ENCODE data around the gene ATP5F1B. TPM values are rescaled to one million over a fixed set of nuclear protein-coding genes. Genes with fewer than 3 reads are reported as not detected.
"Not testable (repeated sequence)": the region's sequence is repeated elsewhere in the genome, so short reads cannot be mapped to it uniquely, and the experiment has no call there.

Gene ATP5F1B
- total and polyA plus RNA-seq, 2 of the 8 experiments (the other 6 are each of a cell fraction or from before 2014, with no cell fraction given), result 900 to 1,522 TPM

DNA sequence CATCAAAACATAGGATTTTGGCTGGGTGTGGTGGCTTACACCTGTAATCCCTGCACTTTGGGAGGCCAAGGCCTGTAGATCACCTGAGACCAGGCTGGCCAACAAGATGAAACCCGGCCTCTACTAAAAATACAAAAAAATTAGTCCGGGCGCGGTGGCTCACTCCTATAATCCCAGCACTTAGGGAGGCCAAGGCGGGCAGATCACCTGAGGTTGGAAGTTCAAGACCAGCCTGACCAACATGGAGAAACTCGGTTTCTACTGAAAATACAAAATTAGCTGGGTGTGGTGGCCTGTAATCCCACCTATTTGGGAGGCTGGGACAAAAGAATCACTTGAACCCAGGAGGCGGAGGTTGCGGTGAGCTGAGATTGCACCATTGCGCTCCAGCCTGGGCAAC lies 2.2 kb upstream of the ATP5F1B start:
- H3K27ac ChIP-seq (ENCODE audit: low read depth, low read length); FAIRE-seq; H2AK5ac ChIP-seq (ENCODE audit: low read depth, low read length); H3K23me2 ChIP-seq (ENCODE audit: low read depth, low read length); H3K9ac ChIP-seq (replicated peaks in 1 of 4; ENCODE audit: extremely low read depth in 1 of 4, low read depth in 3 of 4, low read length in 3 of 4); H2BK12ac ChIP-seq (ENCODE audit: low read depth, low read length); H4K91ac ChIP-seq (replicated peaks; ENCODE audit: insufficient read length, low read length); H2BK20ac ChIP-seq (ENCODE audit: low read length); H2BK120ac ChIP-seq (replicated peaks; ENCODE audit: low read depth, low read length); DNase-seq (ENCODE audit: low read depth in 1 of 2, low spot score in 2 of 2); H4K5ac ChIP-seq (ENCODE audit: insufficient read length, low read depth, low read length); H3K4ac ChIP-seq (replicated peaks; ENCODE audit: insufficient read length, low read depth, low read length); H3K18ac ChIP-seq (ENCODE audit: extremely low read depth, low read length); H3K27me3 ChIP-seq (replicated peaks in 1 of 4; ENCODE audit: control insufficient read depth in 3 of 4, extremely low read depth in 1 of 4, insufficient read depth in 3 of 4, low read length in 3 of 4); H3K56ac ChIP-seq (replicated peaks; ENCODE audit: insufficient read length, low read depth, low read length); H3K4me3 ChIP-seq (ENCODE audit: extremely low read depth in 1 of 4, insufficient read depth in 2 of 4, low read depth in 3 of 4, low read length in 4 of 4); H2AFZ ChIP-seq (ENCODE audit: low read length); H2BK15ac ChIP-seq (ENCODE audit: low read length); H3K23ac ChIP-seq (ENCODE audit: insufficient read length); H3K4me2 ChIP-seq (ENCODE audit: insufficient read depth in 1 of 2, low read depth in 2 of 2, low read length in 2 of 2); H3K4me1 ChIP-seq (replicated peaks in 1 of 4; ENCODE audit: control insufficient read depth in 3 of 4, insufficient read depth in 4 of 4, low read length in 3 of 4); H3K14ac ChIP-seq (ENCODE audit: insufficient read length); H4K8ac ChIP-seq (ENCODE audit: extremely low read depth, insufficient read depth, low read length); H3K79me1 ChIP-seq (ENCODE audit: low read depth, low read length); H2BK5ac ChIP-seq (ENCODE audit: low read depth, low read length): not testable (repeated sequence)
- Histone ChIP-seq H3K36me3 (ENCODE audit: control insufficient read depth in 2 of 4, insufficient read depth in 4 of 4, low read length in 3 of 4) (peaks cover 8 to 20% (median 14%) of the 10 kb centered on the region in 4 experiments), H3K79me2 (ENCODE audit: control insufficient read depth in 1 of 2, insufficient read depth in 2 of 2, low read length in 2 of 2) (peaks cover 14 to 28% of the 10 kb centered on the region in 2 experiments), H3K9me3 (ENCODE audit: insufficient read depth in 2 of 2, low read depth in 1 of 2, low read length in 1 of 2) (peaks cover 6 to 12% of the 10 kb centered on the region in 2 experiments; a peak in 2 of 4 replicates), H4K20me1 (replicated peaks in 1 of 2; ENCODE audit: control insufficient read depth in 1 of 2, insufficient read depth in 2 of 2, low read length in 2 of 2) (peaks cover 8 to 11% of the 10 kb centered on the region in 2 experiments)
- CTCF ChIA-PET (ENCODE audit: partially characterized antibody), result interaction anchor here (4.3 kb wide), 1 partner anchor 12 kb away, joined by 29 read pairs; no protein-coding TSS in a partner anchor
- POLR2A ChIA-PET (ENCODE audit: partially characterized antibody), result interaction anchor here (1.2 to 5.1 kb wide), 3 partner anchors 12 to 69 kb away, joined by 5 to 62 read pairs (median 8); partner anchors contain the start of gene PTGES3
- WGBS, 2 experiments (ENCODE audit: extremely low coverage in 1 of 2, insufficient coverage in 1 of 2, insufficient read length in 1 of 2, insufficient replicate concordance in 2 of 2, low coverage in 1 of 2, low lambda C conversion rate in 2 of 2, missing lambda C conversion rate in 1 of 2), result 91% methylated on average over 9 of the region's 9 CpGs; no CpG with 5 or more reads in 1 of the 2 experiments
